Caco-2 (cell line): ENCODE results near the gene MCL1. TPM values are rescaled to one million over a fixed set of nuclear protein-coding genes. Genes with fewer than 3 reads are reported as not detected.
A peak's percentile ranks its signal among the peaks of the same experiment; 100 is the strongest.
"Not testable (repeated sequence)": the region's sequence is repeated elsewhere in the genome, so short reads cannot be mapped to it uniquely, and the experiment has no call there.

ENCODE experiments used
- BruUV-seq: library from RNA; stranded (reverse); fragments of 400-500 nt; replicated peaks from 2 replicates; lab custom pipeline; 2021; lab: Mats Ljungman, UMichigan
- CTCF ChIA-PET: fragments of 300-600 bp; sonication (Branson Sonifier 250); formaldehyde crosslinking; loops from one replicate; lab custom pipeline; 2022; ENCODE audit warnings: antibody characterized with exemption; lab: Charles Lee
- POLR2A ChIA-PET: fragments of 300-600 bp; sonication (Branson Sonifier 250); formaldehyde crosslinking; loops from one replicate; lab custom pipeline; 2022; ENCODE audit warnings: antibody characterized with exemption; lab: Charles Lee
- DNase-seq, 2 experiments: peaks; one replicate each; pipeline versions ENCODE4 v3.0.0 to v3.0.0-alpha.2; 2020 to 2022
- H3K27me3 ChIP-seq: replicated peaks from 2 replicates; pipeline ENCODE4 v1.6.0; 2011; ENCODE audit warnings: low read length; ENCODE audit not compliant: control insufficient read depth, insufficient read depth
- H3K36me3 ChIP-seq: 2 replicates; pipeline ENCODE4 v1.5.1; 2011; ENCODE audit warnings: low read length; ENCODE audit not compliant: control insufficient read depth, insufficient read depth
- H3K4me1 ChIP-seq: fragments of 250-450 bp; sonication (Bioruptor Pico); 2 replicates; pipeline ENCODE4 v1.5.1; 2020; ENCODE audit warnings: mild to moderate bottlenecking
- H3K4me3 ChIP-seq: 2 replicates; pipeline ENCODE4 v1.5.1; 2011; ENCODE audit warnings: low read depth, mild to moderate bottlenecking, control low read depth, low read length
- H3K9me3 ChIP-seq: fragments of 250-450 bp; sonication (Bioruptor Pico); 2 replicates; pipeline ENCODE4 v1.5.1; 2020; ENCODE audit warnings: mild to moderate bottlenecking, moderate library complexity
- H3K27ac Mint-ChIP-seq: one replicate; pipeline ENCODE4 v1.8.0; 2022; ENCODE audit warnings: mixed read lengths; ENCODE audit not compliant: unreplicated experiment
- H3K27me3 Mint-ChIP-seq: one replicate; pipeline ENCODE4 v1.8.0; 2022; ENCODE audit warnings: mixed read lengths; ENCODE audit not compliant: insufficient read depth, unreplicated experiment
- H3K36me3 Mint-ChIP-seq: one replicate; pipeline ENCODE4 v1.8.0; 2022; ENCODE audit warnings: mild to moderate bottlenecking, mixed read lengths; ENCODE audit not compliant: insufficient read depth, unreplicated experiment
- H3K4me1 Mint-ChIP-seq: one replicate; pipeline ENCODE4 v1.8.0; 2022; ENCODE audit warnings: low read depth, mixed read lengths; ENCODE audit not compliant: unreplicated experiment
- H3K4me3 Mint-ChIP-seq: one replicate; pipeline ENCODE4 v1.8.0; 2022; ENCODE audit warnings: mild to moderate bottlenecking, moderate library complexity, mixed read lengths; ENCODE audit not compliant: unreplicated experiment
- H3K9me3 Mint-ChIP-seq: one replicate; pipeline ENCODE4 v1.8.0; 2022; ENCODE audit warnings: mixed read lengths; ENCODE audit not compliant: unreplicated experiment
- intact Hi-C: fragments of 100-400 bp; cut with micrococcal nuclease; formaldehyde crosslinking; loops from one replicate; pipeline ENCODE4 v1.10.0; 2022; ENCODE audit not compliant: unreplicated experiment
- total RNA-seq: library from RNA; stranded (reverse); gene quantifications from 2 replicates; pipeline ENCODE4 v1.2.3, GENCODE V29; 2022
- TF ChIP-seq, protein P1 (sequence below), 2 experiments: fragments of 200-600 bp in 1 of 2; IDR thresholded peaks; 1 replicate in 1 of 2; 2 replicates in 1 of 2; pipeline versions ENCODE4 v1.5.1 to v1.8.0; 2011 to 2022; ENCODE audit warnings: antibody characterized with exemption in 1 of 2, control low read depth in 1 of 2, inconsistent platforms in 1 of 2, low read depth in 1 of 2, low read length in 1 of 2, mild to moderate bottlenecking in 1 of 2, moderate library complexity in 1 of 2; ENCODE audit not compliant: insufficient read depth in 1 of 2, severe bottlenecking in 1 of 2, unreplicated experiment in 1 of 2

The MCL1 gene
- total RNA-seq, 1 experiment from 2014 or later: 130 TPM

DNA sequence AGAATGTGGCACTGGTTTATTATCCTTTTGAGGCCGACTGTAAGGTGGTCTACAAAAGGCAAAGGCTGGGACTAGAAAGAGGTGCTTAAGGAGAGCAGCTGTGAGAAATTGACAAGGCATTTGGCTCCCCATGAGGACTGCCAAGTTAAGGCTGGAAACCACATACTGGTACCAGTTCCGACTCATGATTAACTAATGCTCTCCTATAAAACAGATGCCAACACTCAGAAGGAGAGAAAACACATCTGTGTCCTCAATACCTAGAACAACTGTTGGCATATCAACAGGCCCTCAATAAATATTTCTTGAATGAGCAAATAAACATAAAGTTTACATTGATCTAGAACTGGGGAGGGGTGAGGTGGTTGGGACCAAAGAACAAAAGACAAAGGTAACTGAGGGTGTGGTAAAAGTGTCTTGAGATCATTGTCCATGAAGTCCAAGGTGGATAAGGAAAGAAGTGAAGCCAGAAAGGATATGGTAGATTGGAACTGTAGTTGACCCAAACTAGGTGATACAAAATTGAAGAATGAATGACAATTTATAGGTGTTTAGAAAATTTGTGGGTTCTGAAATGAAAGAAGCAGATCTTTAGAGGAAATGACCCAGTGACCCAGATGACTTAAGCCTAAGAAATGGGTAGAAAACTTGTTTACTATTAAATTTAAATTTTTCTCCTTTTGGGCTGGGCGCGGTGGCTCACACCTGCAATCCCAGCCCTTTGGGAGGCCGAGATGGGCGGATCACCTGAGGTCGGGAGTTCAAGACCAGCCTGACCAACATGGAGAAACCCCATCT is 16.9 kb upstream of the MCL1 start:
- H3K4me1 Mint-ChIP-seq: peaks cover 14% of the 10 kb centered on the region
- no peak for DNase-seq
- Histone ChIP-seq H3K36me3 (no peaks in the 10 kb centered on the region), H3K4me3 (no peak overlapping the region), H3K4me1 (no peaks in the 10 kb centered on the region), H3K27me3 (no peaks in the 10 kb centered on the region), H3K9me3 (no peaks in the 10 kb centered on the region)
- no peak overlapping the region for H3K27ac Mint-ChIP-seq
- no peaks in the 10 kb centered on the region for H3K27me3 Mint-ChIP-seq
- CTCF ChIA-PET: no interaction called here
- H3K36me3 Mint-ChIP-seq: peaks cover 11% of the 10 kb centered on the region
- intact Hi-C loops: no loop called here
- H3K4me3 Mint-ChIP-seq: no peak overlapping the region
- no TSS peak for BruUV-seq
- POLR2A ChIA-PET: no interaction called here
- no peaks in the 10 kb centered on the region for H3K9me3 Mint-ChIP-seq
- TF ChIP-seq, protein P1, sequence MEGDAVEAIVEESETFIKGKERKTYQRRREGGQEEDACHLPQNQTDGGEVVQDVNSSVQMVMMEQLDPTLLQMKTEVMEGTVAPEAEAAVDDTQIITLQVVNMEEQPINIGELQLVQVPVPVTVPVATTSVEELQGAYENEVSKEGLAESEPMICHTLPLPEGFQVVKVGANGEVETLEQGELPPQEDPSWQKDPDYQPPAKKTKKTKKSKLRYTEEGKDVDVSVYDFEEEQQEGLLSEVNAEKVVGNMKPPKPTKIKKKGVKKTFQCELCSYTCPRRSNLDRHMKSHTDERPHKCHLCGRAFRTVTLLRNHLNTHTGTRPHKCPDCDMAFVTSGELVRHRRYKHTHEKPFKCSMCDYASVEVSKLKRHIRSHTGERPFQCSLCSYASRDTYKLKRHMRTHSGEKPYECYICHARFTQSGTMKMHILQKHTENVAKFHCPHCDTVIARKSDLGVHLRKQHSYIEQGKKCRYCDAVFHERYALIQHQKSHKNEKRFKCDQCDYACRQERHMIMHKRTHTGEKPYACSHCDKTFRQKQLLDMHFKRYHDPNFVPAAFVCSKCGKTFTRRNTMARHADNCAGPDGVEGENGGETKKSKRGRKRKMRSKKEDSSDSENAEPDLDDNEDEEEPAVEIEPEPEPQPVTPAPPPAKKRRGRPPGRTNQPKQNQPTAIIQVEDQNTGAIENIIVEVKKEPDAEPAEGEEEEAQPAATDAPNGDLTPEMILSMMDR (IDR thresholded peaks at IDR 0.05; ENCODE audit: insufficient read depth in 1 of 2, low read depth in 1 of 2, low read length in 1 of 2, severe bottlenecking in 1 of 2, unreplicated experiment in 1 of 2): no peak

- Histone ChIP-seq H3K36me3 (no peaks in the 10 kb centered on the region), H3K4me3 (no peak overlapping the region), H3K9me3 (no peaks in the 10 kb centered on the region), H3K27me3 (no peaks in the 10 kb centered on the region), H3K4me1 (peaks cover 8% of the 10 kb centered on the region)
- ChIA-PET POLR2A (no interaction called here), CTCF (no interaction called here)
- TF ChIP-seq, protein P1 (IDR thresholded peaks at IDR 0.05; ENCODE audit: insufficient read depth in 1 of 2, low read depth in 1 of 2, low read length in 1 of 2, severe bottlenecking in 1 of 2, unreplicated experiment in 1 of 2): no peak
- peaks cover 11% of the 10 kb centered on the region for H3K4me1 Mint-ChIP-seq
- peaks cover 8% of the 10 kb centered on the region for H3K9me3 Mint-ChIP-seq
- no peak overlapping the region for H3K27ac Mint-ChIP-seq
- peaks cover 29% of the 10 kb centered on the region for H3K36me3 Mint-ChIP-seq
- no TSS peak for BruUV-seq
- no peak for DNase-seq
- H3K4me3 Mint-ChIP-seq: no peak overlapping the region
- intact Hi-C loops: no loop called here
- H3K27me3 Mint-ChIP-seq: no peaks in the 10 kb centered on the region
Observed at GRCh38 chr1:150582371-150582770, 3.0 kb upstream of the MCL1 start.

- DNase-seq, H3K27ac Mint-ChIP-seq, CTCF ChIA-PET, H3K4me3 Mint-ChIP-seq, H3K9me3 Mint-ChIP-seq, H3K4me3 ChIP-seq, intact Hi-C loops, H3K9me3 ChIP-seq, H3K27me3 Mint-ChIP-seq, H3K36me3 ChIP-seq, H3K27me3 ChIP-seq, POLR2A ChIA-PET, BruUV-seq: not testable (repeated sequence)
- peaks cover 10% of the 10 kb centered on the region for H3K4me1 ChIP-seq
- peaks cover 15% of the 10 kb centered on the region for H3K4me1 Mint-ChIP-seq
- peaks cover 33% of the 10 kb centered on the region for H3K36me3 Mint-ChIP-seq
Observed at GRCh38 chr1:150581962-150582361, 2.6 kb upstream of the MCL1 start.

DNA sequence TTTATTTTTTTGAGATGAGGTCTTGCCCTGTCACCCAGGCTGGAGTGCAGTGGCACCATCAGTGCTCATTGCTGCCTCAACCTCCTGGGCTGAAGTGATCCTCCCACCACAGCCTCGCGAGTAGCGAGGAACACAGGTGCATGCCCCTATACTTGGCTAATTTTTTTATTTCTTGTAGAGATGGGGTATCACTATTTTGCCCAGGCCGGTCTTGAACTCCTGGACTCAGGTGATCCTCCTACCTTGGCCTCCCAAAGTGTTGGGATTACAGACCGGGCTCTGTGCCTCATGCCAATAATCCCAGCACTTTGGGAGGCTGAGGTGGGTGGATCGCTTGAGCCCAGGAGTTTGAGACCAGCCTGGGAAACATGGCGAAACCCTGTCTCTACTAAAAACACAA is 2.0 kb upstream of the MCL1 start:
- Mint-ChIP-seq H3K36me3 (peaks cover 39% of the 10 kb centered on the region), H3K4me1 (peaks cover 19% of the 10 kb centered on the region)
- H3K4me3 Mint-ChIP-seq, DNase-seq, BruUV-seq, intact Hi-C loops, H3K27me3 Mint-ChIP-seq, H3K36me3 ChIP-seq, H3K27me3 ChIP-seq, H3K27ac Mint-ChIP-seq, H3K9me3 Mint-ChIP-seq, H3K4me3 ChIP-seq, H3K9me3 ChIP-seq, POLR2A ChIA-PET: not testable (repeated sequence)
- CTCF ChIA-PET: interaction anchor here (5.1 kb wide), 1 partner anchor 20 kb away, joined by 51 read pairs; no protein-coding TSS in a partner anchor
- H3K4me1 ChIP-seq: peaks cover 16% of the 10 kb centered on the region

DNA sequence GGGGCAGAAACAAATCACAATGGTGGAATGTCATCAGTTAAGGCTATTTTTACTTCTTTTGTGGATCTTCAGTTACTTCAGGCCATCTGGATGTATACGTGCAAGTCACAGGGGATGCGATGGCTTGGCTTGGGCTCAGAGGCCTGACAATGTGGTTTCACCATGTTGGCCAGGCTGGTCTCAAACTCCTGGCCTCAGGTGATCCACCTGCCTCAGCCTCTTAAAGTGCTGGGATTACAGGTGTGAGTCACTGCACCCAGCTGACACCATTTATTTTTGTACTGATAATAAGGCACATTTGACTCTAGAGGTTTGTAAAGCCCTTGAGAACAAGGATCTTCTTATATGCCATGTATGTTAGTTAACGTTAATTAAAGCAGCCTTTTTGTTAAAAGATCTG is 1.6 kb upstream of the MCL1 start:
- H3K27me3 ChIP-seq, intact Hi-C loops, H3K27me3 Mint-ChIP-seq, POLR2A ChIA-PET, DNase-seq, BruUV-seq, H3K4me3 ChIP-seq, H3K36me3 ChIP-seq, H3K9me3 Mint-ChIP-seq, H3K9me3 ChIP-seq: not testable (repeated sequence)
- H3K4me3 Mint-ChIP-seq: peak overlapping the region; percentile 100
- H3K36me3 Mint-ChIP-seq: peaks cover 41% of the 10 kb centered on the region
- peaks cover 20% of the 10 kb centered on the region for H3K4me1 ChIP-seq
- H3K4me1 Mint-ChIP-seq: peaks cover 19% of the 10 kb centered on the region
- H3K27ac Mint-ChIP-seq: peak overlapping the region; percentile 98
- CTCF ChIA-PET: interaction anchor here (5.1 kb wide), 1 partner anchor 19 kb away, joined by 51 read pairs; no protein-coding TSS in a partner anchor
